ENCODE results near the gene FBXW12. TPM values are rescaled to one million over a fixed set of nuclear protein-coding genes. Genes with fewer than 3 reads are reported as not detected.

FBXW12 gene
- total RNA-seq, 1 donor from 2014 or later: 0.23 TPM

GRCh38 chr3:48405343-48405881, 33.4 kb downstream of the FBXW12 start:
- H3K4me3 ChIP-seq (ENCODE audit: low read depth, low read length): no peak overlapping the region
- no peak for DNase-seq (ENCODE audit: low read depth)
- no peak for TF ChIP-seq CTCF (conservative IDR thresholded peaks at IDR 0.05; ENCODE audit: low read depth, low read length)

GRCh38 chr3:48405971-48406370, 34.0 kb downstream of the FBXW12 start:
- TF ChIP-seq CTCF (conservative IDR thresholded peaks at IDR 0.05; ENCODE audit: low read depth, low read length): no peak
- H3K4me3 ChIP-seq (ENCODE audit: low read depth, low read length): no peak overlapping the region
- no peak for DNase-seq (ENCODE audit: low read depth)

GRCh38 chr3:48406443-48407431, 34.7 kb downstream of the FBXW12 start:
- no peak overlapping the region for H3K4me3 ChIP-seq (ENCODE audit: low read depth, low read length)
- no peak for DNase-seq (ENCODE audit: low read depth)
- TF ChIP-seq CTCF (conservative IDR thresholded peaks at IDR 0.05; ENCODE audit: low read depth, low read length): no peak

GRCh38 chr3:48407542-48408099, 35.6 kb downstream of the FBXW12 start:
- no peak for TF ChIP-seq CTCF (conservative IDR thresholded peaks at IDR 0.05; ENCODE audit: low read depth, low read length)
- no peak overlapping the region for H3K4me3 ChIP-seq (ENCODE audit: low read depth, low read length)
- DNase-seq (ENCODE audit: low read depth): no peak

- peak; percentile 16 for TF ChIP-seq CTCF (conservative IDR thresholded peaks at IDR 0.05; ENCODE audit: low read depth, low read length)
- no peak for DNase-seq (ENCODE audit: low read depth)
- H3K4me3 ChIP-seq (ENCODE audit: low read depth, low read length): no peak overlapping the region
Observed at GRCh38 chr3:48408823-48409281, 36.8 kb downstream of the FBXW12 start.

- no peak for DNase-seq (ENCODE audit: low read depth)
Observed at GRCh38 chr3:48409291-48410201, 37.5 kb downstream of the FBXW12 start.

More at GRCh38 chr3:48409291-48410201, 37.5 kb downstream of the FBXW12 start:
- H3K4me3 ChIP-seq (ENCODE audit: low read depth, low read length): no peak overlapping the region
- TF ChIP-seq CTCF (conservative IDR thresholded peaks at IDR 0.05; ENCODE audit: low read depth, low read length): no peak

Data from epithelial cell of proximal tubule (primary cell).